Activated T-helper 17 cell treated with anti-CD3 and anti-CD28 coated beads, Interleukin-2, amount 50 U/mL, for 72 hours (primary cell): ENCODE data around the gene GEN1. TPM values are rescaled to one million over a fixed set of nuclear protein-coding genes. Genes with fewer than 3 reads are reported as not detected.

Experiments used
- ATAC-seq: fragments of 150-1000 bp; cut with Tn5 transposase; replicated peaks from 2 replicates; pipeline ENCODE4 v1.10.0; 2021; ENCODE audit warnings: mild to moderate bottlenecking, moderate library complexity
- H3K27ac Mint-ChIP-seq: one replicate; pipeline ENCODE4 v1.8.0; 2022; ENCODE audit warnings: mixed read lengths
- H3K27me3 Mint-ChIP-seq: one replicate; pipeline ENCODE4 v1.8.0; 2022; ENCODE audit warnings: mixed read lengths
- H3K36me3 Mint-ChIP-seq: one replicate; pipeline ENCODE4 v1.8.0; 2022; ENCODE audit warnings: low read depth, mild to moderate bottlenecking, mixed read lengths
- H3K4me1 Mint-ChIP-seq: one replicate; pipeline ENCODE4 v1.8.0; 2022; ENCODE audit warnings: mixed read lengths
- H3K4me3 Mint-ChIP-seq: one replicate; pipeline ENCODE4 v1.8.0; 2022; ENCODE audit warnings: mild to moderate bottlenecking, mixed read lengths
- H3K9me3 Mint-ChIP-seq: one replicate; pipeline ENCODE4 v1.8.0; 2022; ENCODE audit warnings: mixed read lengths
- total RNA-seq, 2 donors: library from RNA; stranded (reverse); gene quantifications; one replicate each; pipeline ENCODE4 v1.2.3, GENCODE V29; 2022

Gene GEN1
- total RNA-seq, 2 donors from 2014 or later = 27.6 to 38.3 TPM

DNA sequence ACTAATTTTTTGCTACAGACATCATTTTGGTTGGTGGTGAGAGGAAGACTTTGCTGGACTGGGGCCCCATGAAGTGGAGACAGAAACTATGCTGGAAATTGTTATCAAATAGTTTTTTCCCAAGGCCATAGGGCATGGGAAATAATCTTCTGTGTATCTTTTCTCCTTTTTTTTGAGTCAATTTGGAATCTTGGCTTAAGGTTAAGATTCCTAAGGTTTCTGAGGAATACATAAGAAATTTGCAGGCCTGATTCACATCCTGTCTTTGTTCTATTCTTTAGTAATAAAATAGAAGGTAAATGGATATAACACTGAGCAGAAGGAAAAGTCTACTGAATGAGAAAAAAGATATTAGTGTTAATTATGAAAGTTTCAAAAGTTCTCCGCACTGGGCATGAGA, 16.9 kb upstream of the GEN1 start:
- Mint-ChIP-seq H3K4me1 (peaks cover 9% of the 10 kb centered on the region), H3K27ac (no peak overlapping the region), H3K9me3 (no peaks in the 10 kb centered on the region), H3K27me3 (no peaks in the 10 kb centered on the region), H3K36me3 (peaks cover 87% of the 10 kb centered on the region), H3K4me3 (no peak overlapping the region)
- ATAC-seq = no peak

DNA sequence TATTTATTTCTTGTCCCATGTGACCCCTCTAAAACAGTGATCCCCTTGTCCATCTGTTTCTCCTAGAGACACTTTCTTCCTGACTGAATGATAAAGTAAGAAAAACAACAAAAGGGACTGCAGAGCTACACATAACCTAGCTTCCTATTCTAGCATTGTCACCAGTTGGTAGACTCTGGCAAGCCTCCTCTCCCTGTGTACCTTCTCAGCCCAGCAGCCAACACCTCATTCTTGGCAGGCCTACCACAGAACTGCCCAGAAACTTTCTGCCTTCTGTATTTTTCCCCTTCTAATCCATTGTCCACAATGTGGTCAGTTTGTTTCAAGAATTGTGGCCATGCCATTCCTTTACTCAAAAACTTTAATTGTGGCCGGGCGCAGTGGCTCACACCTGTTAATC, 13.7 kb upstream of the GEN1 start:
- no peaks in the 10 kb centered on the region for H3K9me3 Mint-ChIP-seq
- H3K36me3 Mint-ChIP-seq = peaks cover 80% of the 10 kb centered on the region
- H3K27ac Mint-ChIP-seq = no peak overlapping the region
- no peak overlapping the region for H3K4me3 Mint-ChIP-seq
- no peaks in the 10 kb centered on the region for H3K27me3 Mint-ChIP-seq
- H3K4me1 Mint-ChIP-seq = peaks cover 5% of the 10 kb centered on the region
- ATAC-seq = no peak

DNA sequence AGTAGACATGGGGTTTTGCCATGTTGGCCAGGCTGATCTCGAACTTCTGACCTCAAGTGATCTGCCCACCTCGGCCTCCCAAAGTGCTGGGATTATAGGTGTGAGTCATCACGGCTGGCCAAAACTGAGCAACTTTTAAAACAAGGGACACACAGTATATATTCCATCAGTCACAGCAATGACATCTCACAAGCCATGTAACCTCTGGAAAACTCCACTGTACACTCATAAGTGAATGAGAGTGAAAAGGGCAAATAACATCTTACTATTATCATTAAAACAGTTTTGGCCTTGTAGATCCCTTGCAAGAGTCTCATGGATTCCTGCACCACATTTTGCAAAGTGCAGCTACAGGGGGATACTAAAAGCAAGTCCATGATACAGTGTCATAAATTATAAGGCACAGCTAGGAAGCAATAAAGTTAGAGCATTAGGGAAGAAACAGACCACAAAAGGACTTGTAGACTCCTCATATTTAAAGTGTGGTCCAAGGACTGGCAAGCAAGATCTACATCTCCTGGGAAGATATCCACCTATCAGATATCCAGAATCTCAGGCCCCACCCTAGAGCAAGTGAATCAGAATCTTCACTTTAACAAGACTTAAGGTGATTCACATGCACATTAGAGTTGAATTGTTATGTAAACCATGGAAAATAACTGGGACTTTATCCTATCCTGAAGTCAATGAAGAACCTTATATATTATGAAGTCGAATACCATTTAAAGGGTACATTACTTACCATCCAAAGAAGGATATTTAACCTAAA, 6.1 kb upstream of the GEN1 start:
- no peaks in the 10 kb centered on the region for H3K9me3 Mint-ChIP-seq
- no peaks in the 10 kb centered on the region for H3K27me3 Mint-ChIP-seq
- H3K36me3 Mint-ChIP-seq = peaks cover 29% of the 10 kb centered on the region
- H3K4me3 Mint-ChIP-seq = no peak overlapping the region
- ATAC-seq = no peak
- H3K4me1 Mint-ChIP-seq = peaks cover 6% of the 10 kb centered on the region
- H3K27ac Mint-ChIP-seq = no peak overlapping the region

DNA sequence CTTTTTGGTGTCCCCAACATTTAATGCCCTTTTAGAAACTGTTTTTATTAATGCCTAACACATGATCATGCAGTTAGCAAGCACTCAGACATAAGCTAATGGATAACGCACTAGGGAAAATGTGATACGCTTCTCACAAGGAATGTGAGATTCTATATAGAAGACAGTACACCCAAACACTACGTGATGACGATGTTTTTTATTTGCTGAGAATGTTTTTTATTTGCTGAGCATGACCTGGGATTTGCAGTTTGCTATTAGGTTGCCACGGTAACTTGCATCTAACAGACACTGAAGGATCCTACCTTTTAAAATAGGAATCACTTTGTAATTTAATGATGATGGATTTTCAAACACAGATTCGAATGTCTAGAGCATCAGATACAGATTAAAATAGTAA, 5.2 kb upstream of the GEN1 start:
- H3K27ac Mint-ChIP-seq = no peak overlapping the region

DNA sequence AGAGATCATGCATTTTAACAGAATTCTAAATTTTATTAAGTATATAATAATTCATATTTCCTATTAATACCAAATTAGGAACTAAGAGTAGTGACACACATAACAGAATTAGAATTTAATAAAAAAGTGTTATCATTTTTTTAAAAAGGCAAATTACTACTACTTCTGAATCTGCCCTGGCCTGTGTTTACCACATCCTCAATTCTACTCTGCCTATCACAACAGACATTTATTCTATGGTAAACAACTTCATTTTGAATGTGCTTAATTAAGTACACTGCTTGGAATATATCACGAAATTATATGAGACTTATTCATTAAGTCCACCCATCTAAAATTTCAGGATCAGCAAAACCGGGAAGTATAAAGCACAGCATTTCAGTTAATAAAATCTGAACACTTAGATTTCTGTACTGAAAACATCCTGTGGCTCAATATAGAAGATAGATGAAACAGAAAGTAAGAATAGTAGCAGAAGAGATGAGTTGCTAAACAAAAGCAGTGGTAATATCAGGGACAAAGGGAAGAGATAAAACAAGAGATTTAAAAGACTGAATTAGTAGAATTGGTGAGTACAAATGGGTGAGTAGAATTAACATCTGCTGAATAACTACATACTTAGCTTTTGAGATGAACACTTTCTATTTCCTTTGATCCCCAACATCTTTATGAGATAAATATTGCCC, 4.0 kb upstream of the GEN1 start:
- Mint-ChIP-seq H3K4me3 (peak overlapping the region; percentile 21), H3K27ac (peak overlapping the region; percentile 2), H3K9me3 (no peaks in the 10 kb centered on the region), H3K36me3 (peaks cover 17% of the 10 kb centered on the region), H3K27me3 (no peaks in the 10 kb centered on the region), H3K4me1 (peaks cover 6% of the 10 kb centered on the region)
- ATAC-seq = no peak

More for the DNA sequence above, 5.2 kb upstream of the GEN1 start:
- Mint-ChIP-seq H3K27me3 (no peaks in the 10 kb centered on the region), H3K9me3 (no peaks in the 10 kb centered on the region), H3K36me3 (peaks cover 24% of the 10 kb centered on the region), H3K4me3 (no peak overlapping the region), H3K4me1 (peaks cover 6% of the 10 kb centered on the region)
- no peak for ATAC-seq

DNA sequence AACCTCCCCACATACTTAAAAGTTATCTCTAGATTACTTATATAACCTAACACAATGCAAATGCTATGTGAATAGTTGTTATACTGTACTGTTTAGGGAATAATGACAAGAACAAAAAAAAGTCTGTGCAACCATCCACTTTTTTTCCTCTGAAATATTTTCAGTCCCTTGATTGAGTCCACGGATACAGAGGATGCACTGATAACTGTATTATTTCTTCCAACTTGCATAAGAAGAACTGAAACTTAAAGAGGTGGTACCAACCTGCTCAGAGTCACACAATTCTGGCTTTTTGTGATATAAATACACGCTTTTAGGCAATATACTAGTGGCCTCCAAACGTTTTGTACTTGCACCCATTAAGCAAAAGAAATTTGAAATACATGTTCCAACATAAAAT, 1.7 kb upstream of the GEN1 start:
- H3K4me1 Mint-ChIP-seq = peaks cover 6% of the 10 kb centered on the region
- no peaks in the 10 kb centered on the region for H3K9me3 Mint-ChIP-seq
- H3K4me3 Mint-ChIP-seq = peak overlapping the region; percentile 82
- no peak for ATAC-seq
- H3K27ac Mint-ChIP-seq = peak overlapping the region; percentile 72
- H3K27me3 Mint-ChIP-seq = no peaks in the 10 kb centered on the region
- H3K36me3 Mint-ChIP-seq = peaks cover 5% of the 10 kb centered on the region

DNA sequence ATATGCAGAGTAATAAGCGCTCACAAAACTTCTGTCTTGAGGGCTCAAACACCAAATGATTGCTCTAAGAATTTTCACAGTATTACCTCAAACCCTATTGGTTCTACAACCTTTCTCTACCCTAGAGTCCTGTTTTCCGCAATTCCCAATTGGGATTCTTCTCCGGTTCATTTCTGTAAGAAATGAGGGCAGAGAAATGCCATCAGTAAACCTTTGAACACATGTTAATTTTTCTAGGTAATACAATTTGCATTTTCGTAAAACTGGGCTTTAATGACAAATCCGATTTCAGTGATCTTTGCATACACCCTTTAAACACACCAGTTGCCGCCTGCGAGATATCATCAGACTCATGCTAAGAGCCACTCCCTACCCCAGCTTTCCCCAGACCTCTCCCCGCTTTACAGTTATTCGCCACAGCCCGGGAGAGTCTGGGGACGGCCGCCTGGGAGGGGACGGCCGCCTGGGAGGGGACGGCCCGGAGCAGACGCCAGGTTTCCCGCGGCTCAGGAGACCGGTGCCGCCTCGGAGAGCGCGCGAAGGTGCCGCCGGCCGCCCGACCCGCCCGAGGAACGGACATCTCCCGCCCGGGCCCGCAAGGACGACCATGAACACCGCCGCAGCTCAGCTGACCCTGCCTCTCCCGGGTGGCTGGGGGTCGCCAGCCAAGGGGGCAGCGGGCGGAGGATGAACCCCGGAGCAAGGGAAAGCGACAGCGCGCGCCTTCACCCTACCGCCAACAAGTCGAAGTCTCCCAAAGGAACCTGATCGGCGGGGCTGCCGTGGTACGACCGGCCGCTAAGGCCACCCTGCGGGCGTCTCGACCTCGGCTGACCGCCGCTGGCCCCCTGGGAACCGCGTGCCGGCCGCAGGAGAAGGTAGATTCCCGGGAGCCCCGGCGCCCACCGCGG, 791 bp upstream of the GEN1 start:
- peak; percentile 70 for ATAC-seq
- Mint-ChIP-seq H3K36me3 (peaks cover 5% of the 10 kb centered on the region), H3K4me3 (peak overlapping the region; percentile 82), H3K9me3 (no peaks in the 10 kb centered on the region), H3K4me1 (peaks cover 6% of the 10 kb centered on the region), H3K27ac (peak overlapping the region; percentile 96), H3K27me3 (no peaks in the 10 kb centered on the region)

DNA sequence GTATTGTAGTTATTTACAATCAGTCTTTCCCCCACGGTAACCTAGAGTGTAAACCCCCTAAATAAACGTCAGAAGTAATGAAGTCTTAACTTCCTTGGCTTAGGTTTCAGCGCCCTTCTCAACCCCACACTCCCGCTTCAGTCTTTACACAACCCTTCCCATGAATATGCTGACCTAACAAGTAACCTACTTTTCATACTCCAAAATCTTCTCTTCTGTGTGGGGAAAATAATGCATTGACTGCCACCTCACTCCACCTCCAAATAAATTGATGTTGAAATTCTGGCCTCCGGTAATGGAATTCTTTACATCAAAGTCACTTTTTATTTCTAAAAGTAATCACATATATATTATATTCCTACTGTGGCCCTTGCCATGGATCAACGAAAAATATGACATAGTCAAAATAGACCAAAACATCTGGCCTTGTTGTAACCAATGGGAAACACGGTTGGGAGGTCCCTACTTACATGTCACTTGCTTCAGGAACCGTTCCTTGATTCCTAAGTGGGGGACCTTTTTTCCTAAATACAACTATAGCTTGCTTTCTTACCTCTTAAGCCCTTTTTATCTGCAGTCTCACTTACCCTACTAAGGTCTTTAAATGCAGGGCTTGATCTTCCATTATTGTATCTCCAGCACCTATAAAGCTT, 961 bp downstream of the GEN1 start:
- H3K9me3 Mint-ChIP-seq = no peaks in the 10 kb centered on the region
- peaks cover 5% of the 10 kb centered on the region for H3K36me3 Mint-ChIP-seq
- ATAC-seq = no peak

DNA sequence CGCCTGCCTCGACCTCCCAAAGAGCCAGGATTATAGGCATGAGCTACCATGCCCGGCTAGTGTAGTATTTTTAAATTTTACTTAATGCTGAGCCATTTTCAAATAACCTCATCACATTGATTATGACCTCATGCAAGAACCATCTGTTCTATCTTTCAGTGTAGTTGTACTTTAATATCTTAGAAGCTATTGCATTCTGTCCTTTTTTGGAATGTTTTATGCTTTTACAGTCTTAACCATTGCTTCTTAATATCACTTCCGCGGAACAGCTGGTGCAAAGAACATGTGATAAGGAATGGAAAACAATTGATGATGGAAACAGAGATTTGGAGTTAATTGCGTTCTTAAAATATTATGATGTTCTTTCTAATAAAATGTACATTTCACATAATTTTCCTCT, 2.7 kb downstream of the GEN1 start:
- Mint-ChIP-seq H3K27me3 (no peaks in the 10 kb centered on the region), H3K9me3 (no peaks in the 10 kb centered on the region), H3K36me3 (peaks cover 19% of the 10 kb centered on the region), H3K27ac (no peak overlapping the region), H3K4me3 (no peak overlapping the region), H3K4me1 (no peaks in the 10 kb centered on the region)
- no peak for ATAC-seq

More for the DNA sequence above, 961 bp downstream of the GEN1 start:
- Mint-ChIP-seq H3K4me3 (peak overlapping the region; percentile 82), H3K4me1 (peaks cover 4% of the 10 kb centered on the region), H3K27me3 (no peaks in the 10 kb centered on the region), H3K27ac (peak overlapping the region; percentile 96)

DNA sequence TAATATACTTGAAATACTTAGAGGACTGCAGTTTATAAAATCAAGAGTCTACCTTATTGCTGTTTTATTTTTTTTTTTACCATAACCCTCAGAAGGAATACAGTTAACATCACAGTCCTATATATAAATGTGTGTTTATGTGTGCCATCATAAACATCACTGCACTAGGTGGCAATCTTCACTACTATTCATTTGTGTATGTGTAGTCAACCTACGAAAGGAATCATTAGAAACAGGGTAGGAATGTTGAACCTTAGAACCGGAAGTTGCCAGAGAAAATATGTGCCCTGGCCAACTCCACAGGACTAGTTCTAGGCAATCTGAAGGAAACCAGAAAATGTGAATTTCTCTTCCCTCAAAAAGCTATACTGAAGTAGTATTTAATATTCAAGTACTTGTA, 3.4 kb downstream of the GEN1 start:
- ATAC-seq = no peak
- H3K36me3 Mint-ChIP-seq = peaks cover 21% of the 10 kb centered on the region

DNA sequence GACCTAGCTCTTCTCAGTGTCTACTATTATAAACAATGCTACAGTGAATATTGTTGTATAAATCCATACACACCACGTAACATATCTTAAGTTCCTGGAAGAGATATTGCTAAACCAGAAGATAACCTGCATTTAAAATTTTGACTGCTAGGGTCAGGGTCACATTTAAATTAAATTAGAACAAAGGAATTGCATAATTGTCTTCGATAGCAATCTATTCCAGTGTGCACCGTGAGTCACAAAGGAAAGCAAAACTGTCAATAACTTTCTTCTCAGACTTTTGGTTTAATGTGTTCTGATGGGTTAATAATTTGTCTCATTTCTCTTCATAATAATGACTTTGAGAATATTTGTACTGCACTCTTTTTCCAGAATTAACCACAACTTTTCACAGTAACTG, 4.2 kb downstream of the GEN1 start:
- Mint-ChIP-seq H3K4me1 (no peaks in the 10 kb centered on the region), H3K27ac (no peak overlapping the region), H3K4me3 (no peak overlapping the region), H3K36me3 (peaks cover 22% of the 10 kb centered on the region), H3K27me3 (no peaks in the 10 kb centered on the region), H3K9me3 (no peaks in the 10 kb centered on the region)
- ATAC-seq = no peak

More for the DNA sequence above, 3.4 kb downstream of the GEN1 start:
- no peaks in the 10 kb centered on the region for H3K4me1 Mint-ChIP-seq
- no peaks in the 10 kb centered on the region for H3K27me3 Mint-ChIP-seq
- no peaks in the 10 kb centered on the region for H3K9me3 Mint-ChIP-seq
- no peak overlapping the region for H3K27ac Mint-ChIP-seq
- H3K4me3 Mint-ChIP-seq = no peak overlapping the region

DNA sequence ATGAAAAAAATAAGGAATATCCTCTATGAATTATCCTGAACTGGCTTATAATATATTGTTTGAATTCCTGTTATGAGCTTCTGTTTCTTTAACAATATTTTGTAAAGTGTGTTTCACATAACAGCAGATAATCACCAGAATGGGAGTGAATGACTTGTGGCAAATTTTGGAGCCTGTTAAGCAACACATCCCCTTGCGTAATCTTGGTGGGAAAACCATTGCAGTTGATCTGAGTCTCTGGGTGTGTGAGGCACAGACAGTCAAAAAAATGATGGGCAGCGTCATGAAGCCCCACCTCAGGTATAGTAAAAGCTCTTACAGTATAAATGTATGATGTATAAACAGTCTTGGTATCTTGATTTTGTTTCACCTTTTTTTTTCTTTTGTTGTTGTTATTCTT, 5.9 kb downstream of the GEN1 start:
- no peak overlapping the region for H3K27ac Mint-ChIP-seq
- peaks cover 29% of the 10 kb centered on the region for H3K36me3 Mint-ChIP-seq
- no peak overlapping the region for H3K4me3 Mint-ChIP-seq
- H3K9me3 Mint-ChIP-seq = no peaks in the 10 kb centered on the region
- no peak for ATAC-seq
- no peaks in the 10 kb centered on the region for H3K27me3 Mint-ChIP-seq
- no peaks in the 10 kb centered on the region for H3K4me1 Mint-ChIP-seq

DNA sequence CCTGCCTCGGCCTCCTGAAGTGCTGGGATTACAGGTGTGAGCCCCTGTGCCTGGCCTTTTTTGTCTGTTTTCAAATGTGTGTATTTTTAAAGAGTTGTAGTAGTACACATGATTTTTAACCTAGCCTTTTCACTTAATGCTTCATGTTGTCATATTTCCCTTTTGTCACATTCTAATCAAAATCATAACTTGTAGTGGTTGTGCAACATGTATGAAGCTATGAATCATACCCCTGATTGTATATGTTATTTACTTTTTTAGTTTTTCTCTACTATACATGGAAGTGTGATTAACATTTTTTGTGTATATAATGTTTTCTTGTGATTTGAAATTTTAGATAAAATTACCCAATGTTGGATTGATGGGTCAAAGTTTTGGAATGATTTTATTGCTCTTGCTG, 8.5 kb downstream of the GEN1 start:
- no peak for ATAC-seq
- no peak overlapping the region for H3K27ac Mint-ChIP-seq
- H3K4me1 Mint-ChIP-seq = no peaks in the 10 kb centered on the region
- H3K4me3 Mint-ChIP-seq = no peak overlapping the region
- no peaks in the 10 kb centered on the region for H3K9me3 Mint-ChIP-seq
- H3K27me3 Mint-ChIP-seq = no peaks in the 10 kb centered on the region
- peaks cover 41% of the 10 kb centered on the region for H3K36me3 Mint-ChIP-seq

DNA sequence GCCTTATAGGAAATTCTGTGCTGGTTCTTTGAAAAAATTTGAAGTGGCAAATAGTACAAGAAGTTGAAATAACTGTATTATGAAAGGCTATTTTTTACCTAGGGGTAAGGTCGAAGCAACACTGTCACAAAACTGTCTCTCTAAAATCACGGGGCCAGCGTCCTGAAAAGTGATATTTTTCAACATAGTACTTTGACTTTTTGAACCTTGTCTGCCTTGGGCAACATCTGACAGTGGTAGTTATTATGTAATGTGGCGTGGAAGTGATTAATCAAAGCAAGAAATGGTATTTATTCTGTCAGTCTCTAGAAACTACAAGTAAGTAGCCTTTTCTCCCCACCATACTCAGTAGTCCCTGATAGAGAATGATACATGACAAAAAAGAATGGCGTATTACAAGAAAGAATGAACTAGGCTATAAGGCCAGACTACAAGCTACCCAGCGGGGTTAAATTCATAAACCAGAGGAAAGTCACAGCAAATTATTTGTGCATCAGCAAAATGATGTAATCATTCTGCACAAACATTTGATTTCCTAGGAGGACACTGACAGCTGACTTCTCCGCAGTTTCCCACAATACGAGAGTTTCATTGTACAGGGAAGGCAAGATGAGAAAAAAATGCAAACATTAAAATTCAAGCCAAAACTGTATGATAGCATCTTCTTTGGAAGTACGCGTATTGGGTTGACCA, 9.8 kb downstream of the GEN1 start:
- Mint-ChIP-seq H3K36me3 (peaks cover 54% of the 10 kb centered on the region), H3K4me1 (no peaks in the 10 kb centered on the region), H3K27ac (no peak overlapping the region), H3K27me3 (no peaks in the 10 kb centered on the region), H3K9me3 (no peaks in the 10 kb centered on the region), H3K4me3 (no peak overlapping the region)
- ATAC-seq = no peak
